Activated CD4-positive, CD25-positive, alpha-beta regulatory T cell treated with anti-CD3 and anti-CD28 coated beads, Interleukin-2, amount 50 U/mL, for 16 hours (primary cell): ENCODE measurements around the gene CSTPP1.
"Not testable (repeated sequence)": the region's sequence is repeated elsewhere in the genome, so short reads cannot be mapped to it uniquely, and the experiment has no call there.

Experiments used
- DNase-seq: peaks from one replicate; pipeline ENCODE4 v3.0.0-alpha.2; 2020; ENCODE audit warnings: low read depth, low spot score

Gene CSTPP1

GRCh38 chr11:47050284-47050683 is 113.7 kb downstream of the CSTPP1 start:
- DNase-seq = no peak

GRCh38 chr11:47051217-47051616 is 114.7 kb downstream of the CSTPP1 start:
- no peak for DNase-seq

- no peak for DNase-seq
These were observed 115.6 kb downstream of the CSTPP1 start for GRCh38 chr11:47052165-47052564.

GRCh38 chr11:47052576-47052975 is 116.0 kb downstream of the CSTPP1 start:
- DNase-seq = no peak

- no peak for DNase-seq
These were observed 119.0 kb downstream of the CSTPP1 start for GRCh38 chr11:47055534-47055933.

DNA sequence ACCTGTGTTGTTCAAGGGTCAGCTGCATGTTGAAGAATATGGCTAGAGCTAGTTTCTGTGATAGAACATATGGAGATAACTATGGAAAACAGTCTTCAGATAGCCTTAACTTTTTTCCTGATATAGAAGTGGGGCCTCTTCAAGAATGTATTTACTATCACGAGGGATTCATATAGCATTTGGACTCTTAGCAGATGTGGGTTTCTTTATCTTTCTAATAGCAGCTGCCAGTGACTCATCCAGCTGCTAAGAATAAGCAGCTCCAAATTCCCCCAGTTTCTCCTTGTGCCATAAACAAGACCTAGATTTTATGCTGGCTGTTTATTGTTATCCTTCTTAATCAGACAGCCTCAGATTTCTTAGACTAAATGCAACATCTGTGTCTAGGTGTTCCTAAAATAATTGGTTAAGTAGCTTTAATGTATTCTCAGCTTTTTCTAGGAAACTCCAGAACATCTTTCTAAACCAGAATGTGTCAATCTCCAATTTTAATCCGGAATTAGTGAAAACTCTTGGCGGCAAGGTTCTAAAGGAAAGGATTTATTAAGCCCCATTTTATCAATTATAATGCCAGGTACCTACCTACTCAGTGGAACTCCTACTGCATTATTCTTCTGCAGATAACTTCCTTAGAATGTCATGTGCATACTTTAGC is 119.8 kb downstream of the CSTPP1 start:
- DNase-seq = no peak

DNA sequence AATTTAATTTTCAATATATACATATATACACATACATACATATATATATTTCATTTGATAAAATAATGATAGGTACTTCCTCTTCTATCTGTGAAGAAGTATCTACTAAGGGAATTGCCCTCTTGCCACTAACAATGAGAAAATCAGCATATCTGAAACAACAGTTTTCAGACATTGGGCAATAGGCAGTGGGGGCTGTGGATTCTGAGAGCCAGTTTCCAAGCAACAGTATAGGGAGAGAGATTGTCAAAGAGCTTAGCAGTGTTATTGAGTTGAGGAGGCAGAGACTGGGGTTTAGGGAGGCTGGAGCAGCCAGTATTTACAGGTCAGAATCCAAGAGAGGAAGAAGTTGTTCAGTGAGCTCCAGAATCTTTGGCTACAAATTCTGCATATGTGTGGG is 120.8 kb downstream of the CSTPP1 start:
- no peak for DNase-seq

- DNase-seq = no peak
These were observed 124.2 kb downstream of the CSTPP1 start for GRCh38 chr11:47060807-47061206.

GRCh38 chr11:47061429-47062178 is 125.0 kb downstream of the CSTPP1 start:
- no peak for DNase-seq

- DNase-seq = no peak
These were observed 126.2 kb downstream of the CSTPP1 start for GRCh38 chr11:47062736-47063135.

DNA sequence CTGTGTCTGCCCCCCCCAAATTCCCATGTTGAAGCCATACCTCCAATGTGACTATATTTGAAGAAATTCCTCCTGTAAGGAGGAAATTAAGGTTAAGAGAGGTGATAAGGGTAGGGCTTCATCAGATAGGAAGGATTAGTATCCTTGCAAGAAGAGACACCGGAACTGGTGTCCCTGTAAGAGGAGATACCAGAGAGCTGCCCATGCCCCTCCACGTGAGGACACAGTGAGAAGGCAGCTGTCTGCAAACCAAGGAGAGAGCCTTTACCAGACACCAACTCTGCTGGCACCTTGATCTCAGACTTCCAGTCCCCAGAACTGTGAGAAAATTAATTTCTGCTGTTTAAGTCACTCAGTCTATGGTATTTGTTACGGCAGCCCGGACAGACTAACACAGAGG is 130.8 kb downstream of the CSTPP1 start:
- DNase-seq = no peak

GRCh38 chr11:47070769-47071168 is 134.2 kb downstream of the CSTPP1 start:
- no peak for DNase-seq

DNA sequence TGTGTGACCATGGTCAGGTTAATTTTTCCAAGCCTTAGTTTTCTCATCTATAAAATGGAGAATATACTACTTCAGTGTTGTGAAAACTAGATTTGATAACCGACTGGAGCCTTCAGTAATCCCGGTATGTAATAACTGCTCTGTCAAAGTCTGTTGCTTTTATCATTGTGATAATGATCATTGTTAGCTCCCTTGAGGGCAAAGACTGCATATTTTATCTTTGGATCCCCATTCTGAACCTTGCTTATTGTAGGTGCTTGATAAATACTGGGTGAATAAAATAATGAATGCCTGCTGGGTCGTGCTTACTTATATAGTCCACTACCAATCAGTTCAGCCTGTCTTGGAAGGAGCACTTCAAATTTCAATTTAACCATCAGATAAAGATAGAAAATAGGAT is 134.8 kb downstream of the CSTPP1 start:
- no peak for DNase-seq

- DNase-seq = no peak
These were observed 135.3 kb downstream of the CSTPP1 start for GRCh38 chr11:47071791-47072261.

- no peak for DNase-seq
These were observed 142.4 kb downstream of the CSTPP1 start for GRCh38 chr11:47078751-47079521.

GRCh38 chr11:47080775-47081174 is 144.2 kb downstream of the CSTPP1 start:
- DNase-seq = not testable (repeated sequence)

DNA sequence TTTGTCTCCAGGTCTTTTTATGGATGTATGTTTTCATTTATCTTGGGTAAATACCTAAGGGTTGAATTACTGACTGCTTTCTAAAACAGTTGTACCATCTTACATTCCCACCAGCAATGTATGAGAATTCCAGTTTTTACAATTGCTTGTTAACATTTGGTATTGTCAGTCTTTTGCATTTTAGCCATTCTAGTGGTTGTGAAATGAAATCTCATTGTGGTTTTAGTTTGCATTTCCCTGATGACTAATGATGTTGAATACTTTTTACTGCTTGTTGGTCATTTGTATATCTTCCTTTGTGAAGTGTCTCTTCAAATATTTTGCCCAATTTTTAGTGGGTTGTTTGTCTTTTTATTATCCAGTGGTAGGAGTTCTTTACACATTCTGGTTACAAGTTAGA is 147.4 kb downstream of the CSTPP1 start:
- no peak for DNase-seq

DNA sequence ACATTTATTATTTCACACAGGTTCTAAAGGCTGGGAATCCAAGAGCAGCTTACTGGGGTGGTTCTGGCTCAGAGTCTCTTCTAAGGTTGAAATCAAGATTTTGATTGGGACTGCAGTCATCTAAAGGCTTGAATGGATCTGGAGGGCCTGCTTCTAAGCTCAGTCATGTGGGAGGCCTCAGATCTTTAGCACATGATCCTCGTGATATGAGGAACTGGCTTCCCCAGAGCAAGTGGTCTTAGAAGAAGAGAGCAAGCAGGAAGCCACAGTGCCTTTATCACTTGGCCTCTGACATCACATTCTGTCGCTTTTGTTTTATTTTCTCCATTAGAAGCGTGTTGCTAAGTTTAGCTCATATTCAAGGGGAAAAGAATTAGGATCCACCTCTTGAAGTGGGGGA is 151.2 kb downstream of the CSTPP1 start:
- DNase-seq = no peak

GRCh38 chr11:47093541-47093940 is 157.0 kb downstream of the CSTPP1 start:
- no peak for DNase-seq

DNA sequence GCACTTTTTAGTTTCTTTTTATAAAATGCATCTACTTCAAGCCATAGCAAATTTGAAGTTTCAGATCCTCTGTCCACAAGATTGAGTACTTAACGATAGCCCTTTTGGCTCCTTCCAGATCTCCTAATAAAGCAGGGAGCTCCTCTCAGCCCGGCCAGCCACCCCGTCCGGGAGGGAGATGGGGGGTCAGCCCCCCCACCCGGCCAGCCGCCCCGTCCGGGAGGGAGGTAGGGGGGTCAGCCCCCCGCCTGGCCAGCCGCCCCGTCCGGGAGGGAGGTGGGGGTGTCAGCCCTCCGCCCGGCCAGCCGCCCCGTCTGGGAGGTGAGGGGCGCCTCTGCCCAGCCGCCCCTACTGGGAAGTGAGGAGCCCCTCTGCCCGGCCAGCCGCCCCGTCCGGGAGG is 160.3 kb downstream of the CSTPP1 start:
- not testable (repeated sequence) for DNase-seq

DNA sequence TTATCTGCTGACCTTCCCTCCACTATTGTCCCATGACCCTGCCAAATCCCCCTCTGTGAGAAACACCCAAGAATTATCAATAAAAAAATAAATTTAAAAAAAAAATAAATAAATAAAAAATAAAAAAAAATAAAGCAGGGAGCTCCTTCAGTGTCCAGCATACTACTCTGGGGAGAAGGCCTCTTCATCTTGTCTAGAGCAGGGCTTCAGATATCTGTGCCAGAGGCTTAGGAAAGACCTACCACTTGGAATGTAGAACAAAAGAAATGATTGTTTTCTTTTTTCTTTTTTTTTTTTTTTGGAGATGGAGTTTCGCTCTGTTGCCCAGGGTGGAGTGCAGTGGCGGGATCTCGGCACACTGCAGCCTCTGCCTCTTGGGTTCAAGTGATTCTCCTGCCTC is 161.7 kb downstream of the CSTPP1 start:
- DNase-seq = not testable (repeated sequence)

- no peak for DNase-seq
These were observed 162.8 kb downstream of the CSTPP1 start for GRCh38 chr11:47099214-47099917.
